Heart right ventricle (tissue), 16 donors: ENCODE results near the gene ANKRD42. TPM values are rescaled to one million over a fixed set of nuclear protein-coding genes. Genes with fewer than 3 reads are reported as not detected.

Experiments used
- ATAC-seq, 8 donors: fragments of 200-7000 bp; cut with Tn5 transposase; one replicate each; pipeline ENCODE4 v1.9.1; 2020; ENCODE audit warnings: mild to moderate bottlenecking in 8 of 8, moderate library complexity in 8 of 8, moderate number of reproducible peaks in 1 of 8
- DNase-seq, 2 donors: peaks; one replicate each; pipeline ENCODE4 v3.0.0-alpha.2; 2020
- H3K27ac ChIP-seq, 10 donors: fragments of 200-600 bp; sonication (generic) in 2 of 10; one replicate each; pipeline versions ENCODE4 v1.5.0 to v1.8.0; 2020 to 2022; ENCODE audit warnings: mild to moderate bottlenecking in 3 of 10
- H3K27me3 ChIP-seq, 7 donors: fragments of 200-600 bp; one replicate each; pipeline ENCODE4 v1.8.0; 2021 to 2022; ENCODE audit warnings: mild to moderate bottlenecking in 2 of 7
- H3K36me3 ChIP-seq, 9 donors: fragments of 200-600 bp; sonication (generic) in 1 of 9; one replicate each; pipeline versions ENCODE4 v1.5.0 to v1.8.0; 2020 to 2022; ENCODE audit warnings: mild to moderate bottlenecking in 2 of 9
- H3K4me1 ChIP-seq, 9 donors: fragments of 200-600 bp; sonication (generic) in 1 of 9; one replicate each; pipeline versions ENCODE4 v1.5.0 to v1.8.0; 2020 to 2022; ENCODE audit warnings: mild to moderate bottlenecking in 4 of 9
- H3K4me3 ChIP-seq, 10 donors: fragments of 200-600 bp; sonication (generic) in 2 of 10; one replicate each; pipeline versions ENCODE4 v1.5.0 to v1.8.0; 2020 to 2022; ENCODE audit warnings: mild to moderate bottlenecking in 7 of 10, moderate library complexity in 2 of 10
- H3K9me3 ChIP-seq, 11 donors: fragments of 200-600 bp in 10 of 11; sonication (generic) in 2 of 11; one replicate each; pipeline versions ENCODE4 v1.5.0 to v1.8.0; 2013 to 2022; ENCODE audit warnings: mild to moderate bottlenecking in 2 of 11, control low read depth in 1 of 11, moderate library complexity in 1 of 11
- WGBS, 2 donors: extraction: QIAGEN DNeasy Blood & Tissue Kit; methylation state at CpG; one replicate each; pipeline ENCODE4 v1.1.7; 2013; ENCODE audit warnings: inconsistent platforms in 1 of 2; 5-methylcytosine and 5-hydroxymethylcytosine counted together
- intact Hi-C, 10 donors: fragments of 100-400 bp; cut with DNase I; formaldehyde crosslinking; loops; one replicate each; pipeline versions ENCODE4 v1.11.1 to v1.14.2; 2022
- polyA plus RNA-seq, 2 donors: library from polyadenylated mRNA; stranded (reverse); fragments of 200-250 nt; gene quantifications; one replicate each; pipeline ENCODE4 v1.2.3, GENCODE V29; 2013
- total RNA-seq, 10 donors: library from RNA; stranded (reverse); fragmentation: NEBNext Ultra II Directional in 3 of 10; extraction: Animal tissue kit (Norgen Biotek cat#: 25700) in 3 of 10; gene quantifications; one replicate each; pipeline versions ENCODE4 v1.2.1 to v1.2.4, GENCODE V29; 2021 to 2023
- TF ChIP-seq, protein P1 (sequence below), 9 donors: fragments of 200-600 bp; sonication (generic) in 2 of 9; IDR thresholded peaks; one replicate each; pipeline versions ENCODE4 v1.5.0 to v1.8.0; 2021 to 2022; ENCODE audit warnings: antibody characterized with exemption in 9 of 9, mild to moderate bottlenecking in 5 of 9, moderate library complexity in 1 of 9
- donor health status: Arrhythmogenic right ventricular cardiomyopathy.
- donor health status: ischemic (EF 13 %, LVEDD 7.1; RV severe dilation, severe dysfunction).
- donor health status: healthy with polysubstance abuse.
- donor health status: DM: no; HTN: yes; CAD: no.
- donor health status: DM: no; HTN: no; CAD: no.
- donor health status: ischemic (EF 25% LVEDD 6.9; RV normal size, moderate dysfunction).
- donor health status: ischemic (EF 25% LVEDD 5.7; RV mildly dilated, moderate dysfunction).
- donor health status: healthy.
- donor health status: DM: yes; HTN: yes; CAD: no.
- donor health status: Ischemic cardiomyopathy.
- donor health status: ischemic (EF 35%, LVEDD 5.7; RV mildly dilated, moderate dysfunction).
- donor health status: nonischemic (EF 11% LVEDD 7.7; RV severe dilation, severe dysfunction).
- donor health status: DM: yes; HTN: yes; CAD: no.
- donor health status: PGD.
- donor health status: ischemic (EF 29% LVEDD 5.4; RV normal size, mild dysfunction).
- donor health status: nonischemic (EF 23%, LVEDD 6.1; RV moderate dilation, normal function).

Gene ANKRD42
- total and polyA plus RNA-seq, 12 donors = 2.0 to 10.7 (median 5.7) TPM

DNA sequence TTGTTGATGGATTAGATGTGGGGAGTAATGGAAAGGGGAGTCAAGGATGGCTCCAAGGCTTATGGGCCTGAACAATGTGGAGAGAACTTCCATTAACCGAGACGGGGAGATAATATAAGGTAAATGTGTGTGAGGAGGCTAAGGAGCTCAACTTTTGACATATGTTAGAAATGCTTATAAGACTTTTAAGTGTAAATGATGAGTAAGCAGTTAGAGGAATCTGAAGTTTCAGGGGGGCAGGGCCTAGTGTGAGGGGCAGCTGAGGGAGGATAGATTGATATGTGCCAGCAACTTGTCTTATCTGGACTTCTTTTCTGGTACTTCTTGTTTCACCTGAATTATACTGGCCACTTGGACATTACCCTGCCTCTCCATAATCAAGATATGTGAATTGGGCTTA is 29.9 kb downstream of the ANKRD42 start:
- Histone ChIP-seq H3K36me3 (no peaks in the 10 kb centered on the region), H3K27ac (no peak overlapping the region), H3K9me3 (no peaks in the 10 kb centered on the region), H3K4me1 (no peaks in the 10 kb centered on the region), H3K27me3 (no peaks in the 10 kb centered on the region), H3K4me3 (no peak overlapping the region)
- intact Hi-C loops = loop anchor here in 1 of 10 donors (10.0 kb wide), 1 partner anchor 601 kb away; no protein-coding TSS in a partner anchor
- 94 to 100% methylated on average over 2 of the region's 2 CpGs for WGBS, 2 donors
- no peak for ATAC-seq
- TF ChIP-seq, protein P1, sequence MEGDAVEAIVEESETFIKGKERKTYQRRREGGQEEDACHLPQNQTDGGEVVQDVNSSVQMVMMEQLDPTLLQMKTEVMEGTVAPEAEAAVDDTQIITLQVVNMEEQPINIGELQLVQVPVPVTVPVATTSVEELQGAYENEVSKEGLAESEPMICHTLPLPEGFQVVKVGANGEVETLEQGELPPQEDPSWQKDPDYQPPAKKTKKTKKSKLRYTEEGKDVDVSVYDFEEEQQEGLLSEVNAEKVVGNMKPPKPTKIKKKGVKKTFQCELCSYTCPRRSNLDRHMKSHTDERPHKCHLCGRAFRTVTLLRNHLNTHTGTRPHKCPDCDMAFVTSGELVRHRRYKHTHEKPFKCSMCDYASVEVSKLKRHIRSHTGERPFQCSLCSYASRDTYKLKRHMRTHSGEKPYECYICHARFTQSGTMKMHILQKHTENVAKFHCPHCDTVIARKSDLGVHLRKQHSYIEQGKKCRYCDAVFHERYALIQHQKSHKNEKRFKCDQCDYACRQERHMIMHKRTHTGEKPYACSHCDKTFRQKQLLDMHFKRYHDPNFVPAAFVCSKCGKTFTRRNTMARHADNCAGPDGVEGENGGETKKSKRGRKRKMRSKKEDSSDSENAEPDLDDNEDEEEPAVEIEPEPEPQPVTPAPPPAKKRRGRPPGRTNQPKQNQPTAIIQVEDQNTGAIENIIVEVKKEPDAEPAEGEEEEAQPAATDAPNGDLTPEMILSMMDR (IDR thresholded peaks at IDR 0.05) = no peak
- DNase-seq = no peak

DNA sequence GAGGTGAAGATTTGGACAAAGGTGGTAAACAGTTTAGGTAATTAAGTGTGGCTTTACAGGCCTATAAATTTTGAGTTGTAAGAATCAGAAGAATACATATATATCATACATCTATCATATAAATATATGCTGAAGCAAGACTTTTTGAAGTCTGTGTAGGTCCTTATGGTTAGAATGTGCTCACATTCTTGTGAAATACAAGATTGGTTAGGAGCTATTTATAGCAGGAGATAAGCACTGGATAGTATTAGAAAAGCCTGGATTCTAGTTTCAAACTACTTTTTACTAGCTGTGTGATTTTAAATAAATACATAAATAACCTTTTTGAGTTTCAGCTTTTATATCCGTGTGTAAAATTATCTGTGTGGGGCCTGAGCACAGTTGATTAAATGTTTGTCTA is 42.3 kb downstream of the ANKRD42 start:
- intact Hi-C loops = loop anchor here in 1 of 10 donors (10.0 kb wide), 1 partner anchor 589 kb away; no protein-coding TSS in a partner anchor
- WGBS, 2 donors = 27 to 29% methylated on average over 1 of the region's 1 CpG
- H3K36me3 ChIP-seq = peaks cover 0 to 3% (median 0%) of the 10 kb centered on the region in 9 donors

DNA sequence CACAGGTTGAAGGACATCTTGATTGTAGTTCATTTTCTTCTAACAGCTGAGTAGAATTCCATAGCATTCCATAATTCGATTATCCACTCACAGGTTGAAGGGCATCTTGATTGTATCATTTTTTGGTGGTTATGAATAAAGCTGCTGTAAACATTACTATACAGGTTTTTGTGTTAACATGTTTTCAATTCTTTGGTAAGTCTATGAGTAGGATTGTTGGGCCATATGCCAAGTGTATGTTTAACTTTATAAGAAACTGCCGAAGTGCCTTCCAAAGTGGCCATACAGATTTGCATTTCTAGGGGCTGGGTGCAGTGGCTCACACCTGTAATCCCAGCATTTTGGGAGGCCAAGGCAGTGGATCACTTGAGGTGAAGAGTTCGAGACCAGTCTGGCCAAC is 44.6 kb downstream of the ANKRD42 start:
- intact Hi-C loops = loop anchor here in 1 of 10 donors (10.0 kb wide), 1 partner anchor 587 kb away; no protein-coding TSS in a partner anchor

More for the DNA sequence above, 42.3 kb downstream of the ANKRD42 start:
- no peak for ATAC-seq
- TF ChIP-seq, protein P1 (IDR thresholded peaks at IDR 0.05) = no peak
- no peak overlapping the region for H3K4me3 ChIP-seq
- H3K27ac ChIP-seq = no peak overlapping the region
- DNase-seq = no peak
- no peaks in the 10 kb centered on the region for H3K27me3 ChIP-seq
- H3K4me1 ChIP-seq = peaks cover 0 to 8% (median 0%) of the 10 kb centered on the region in 9 donors
- H3K9me3 ChIP-seq = no peaks in the 10 kb centered on the region

DNA sequence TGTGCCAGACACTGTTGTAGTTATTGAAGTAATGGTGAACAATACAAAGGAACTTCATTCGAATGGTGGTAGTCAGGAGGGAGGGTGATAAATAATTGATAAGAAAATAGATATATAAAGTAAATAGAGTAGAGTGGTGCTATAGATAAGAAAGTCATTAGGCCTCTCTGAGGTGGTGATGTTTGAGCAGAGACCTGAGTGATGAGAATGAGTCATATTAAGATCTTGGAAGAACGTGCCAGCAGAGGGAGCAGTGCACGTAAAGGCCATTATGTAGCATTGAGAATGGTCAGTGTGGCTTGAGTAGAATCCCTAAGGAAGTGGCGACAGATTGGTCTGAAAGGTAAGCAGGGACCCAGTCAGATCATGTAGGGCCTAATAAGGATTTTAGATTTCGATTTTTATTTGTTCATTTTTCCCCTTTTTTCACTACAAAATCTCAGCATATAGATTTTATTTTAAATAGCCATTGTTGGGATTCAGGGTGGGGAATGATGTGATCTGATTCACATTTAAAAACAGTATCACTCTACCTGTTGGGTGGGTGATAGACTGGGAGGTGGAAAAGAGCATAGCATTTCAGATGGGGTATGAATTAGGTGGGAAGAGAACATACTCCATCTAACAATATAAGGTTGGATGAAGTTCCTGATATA is 47.9 kb downstream of the ANKRD42 start:
- ATAC-seq (peak in 4 of 8 donors; percentile 62 to 85 (median 74)), DNase-seq (peak in 1 of 2 donors; percentile 19)
- Histone ChIP-seq H3K27me3 (no peaks in the 10 kb centered on the region), H3K36me3 (peaks cover 0 to 8% (median 0%) of the 10 kb centered on the region in 9 donors), H3K27ac (no peak overlapping the region), H3K4me3 (no peak overlapping the region), H3K9me3 (no peaks in the 10 kb centered on the region), H3K4me1 (peaks cover 0 to 3% (median 0%) of the 10 kb centered on the region in 9 donors)
- TF ChIP-seq, protein P1 (IDR thresholded peaks at IDR 0.05) = peak in 8 of 9 donors; percentile 16 to 65 (median 58)
- 21% methylated on average over 5 of the region's 5 CpGs for WGBS, 2 donors
- intact Hi-C loops = loop anchor here in 4 of 10 donors (5.0 to 10.0 kb wide), 4 partner anchors 327 to 581 kb away; partner anchors contain the start of genes DDIAS (in 1 of the 4) and PRCP (in 1 of the 4)

More for the DNA sequence above, 44.6 kb downstream of the ANKRD42 start:
- 76 to 87% methylated on average over 3 of the region's 3 CpGs for WGBS, 2 donors
- ATAC-seq (no peak), DNase-seq (no peak)
- TF ChIP-seq, protein P1 (IDR thresholded peaks at IDR 0.05) = no peak
- Histone ChIP-seq H3K4me3 (no peak overlapping the region), H3K4me1 (peaks cover 0 to 8% (median 0%) of the 10 kb centered on the region in 9 donors), H3K27me3 (no peaks in the 10 kb centered on the region), H3K9me3 (no peaks in the 10 kb centered on the region), H3K27ac (no peak overlapping the region), H3K36me3 (peaks cover 0 to 3% (median 0%) of the 10 kb centered on the region in 9 donors)
